Panc1 (cell line): ENCODE measurements around the gene TMCO4.
"Not testable (repeated sequence)": the region's sequence is repeated elsewhere in the genome, so short reads cannot be mapped to it uniquely, and the experiment has no call there.

Experiments used
- POLR2AphosphoS5 ChIP-seq: IDR thresholded peaks from 2 replicates; pipeline ENCODE4 v1.6.1; 2012; ENCODE audit warnings: mild to moderate bottlenecking, low read depth, low read length, moderate library complexity
- TCF7L2 ChIP-seq: IDR thresholded peaks from 2 replicates; pipeline ENCODE4 v1.6.1; 2011; ENCODE audit warnings: mild to moderate bottlenecking, low read depth, low read length, inconsistent platforms
- TF ChIP-seq, protein P1 (sequence below): fragments of 450-650 bp; IDR thresholded peaks from 2 replicates; pipeline ENCODE4 v1.5.1; 2017; ENCODE audit warnings: mild to moderate bottlenecking
- TF ChIP-seq, protein P2 (sequence below), 2 experiments: IDR thresholded peaks; 2 replicates each; pipeline ENCODE4 v1.6.1; 2011 to 2012; ENCODE audit warnings: low read depth in 2 of 2, control low read depth in 1 of 2, low read length in 1 of 2, mild to moderate bottlenecking in 1 of 2, moderate library complexity in 1 of 2; ENCODE audit not compliant: insufficient read depth in 1 of 2

DNA sequence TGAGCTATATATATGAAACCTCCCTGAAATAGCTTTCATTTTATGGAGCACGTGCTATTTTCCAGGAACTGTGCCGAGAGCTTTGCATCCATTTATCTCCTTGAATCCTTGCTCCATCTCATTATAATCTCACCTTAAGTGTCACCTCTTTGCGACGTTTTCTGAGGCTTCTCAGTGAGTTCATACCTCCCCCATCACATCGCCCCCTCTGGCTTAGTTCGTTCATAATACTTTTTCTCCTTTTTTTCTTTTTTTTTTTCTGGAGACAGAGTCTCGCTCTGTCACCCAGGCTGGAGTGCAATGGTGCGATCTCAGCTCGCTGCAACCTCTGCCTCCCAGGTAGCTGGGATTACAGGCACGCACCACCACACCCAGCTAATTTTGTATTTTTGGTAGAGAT is 160.5 kb downstream of the TMCO4 start:
- TF ChIP-seq, protein P1, sequence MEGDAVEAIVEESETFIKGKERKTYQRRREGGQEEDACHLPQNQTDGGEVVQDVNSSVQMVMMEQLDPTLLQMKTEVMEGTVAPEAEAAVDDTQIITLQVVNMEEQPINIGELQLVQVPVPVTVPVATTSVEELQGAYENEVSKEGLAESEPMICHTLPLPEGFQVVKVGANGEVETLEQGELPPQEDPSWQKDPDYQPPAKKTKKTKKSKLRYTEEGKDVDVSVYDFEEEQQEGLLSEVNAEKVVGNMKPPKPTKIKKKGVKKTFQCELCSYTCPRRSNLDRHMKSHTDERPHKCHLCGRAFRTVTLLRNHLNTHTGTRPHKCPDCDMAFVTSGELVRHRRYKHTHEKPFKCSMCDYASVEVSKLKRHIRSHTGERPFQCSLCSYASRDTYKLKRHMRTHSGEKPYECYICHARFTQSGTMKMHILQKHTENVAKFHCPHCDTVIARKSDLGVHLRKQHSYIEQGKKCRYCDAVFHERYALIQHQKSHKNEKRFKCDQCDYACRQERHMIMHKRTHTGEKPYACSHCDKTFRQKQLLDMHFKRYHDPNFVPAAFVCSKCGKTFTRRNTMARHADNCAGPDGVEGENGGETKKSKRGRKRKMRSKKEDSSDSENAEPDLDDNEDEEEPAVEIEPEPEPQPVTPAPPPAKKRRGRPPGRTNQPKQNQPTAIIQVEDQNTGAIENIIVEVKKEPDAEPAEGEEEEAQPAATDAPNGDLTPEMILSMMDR: not testable (repeated sequence)
- not testable (repeated sequence) for TF ChIP-seq TCF7L2, POLR2AphosphoS5
- TF ChIP-seq, protein P2, sequence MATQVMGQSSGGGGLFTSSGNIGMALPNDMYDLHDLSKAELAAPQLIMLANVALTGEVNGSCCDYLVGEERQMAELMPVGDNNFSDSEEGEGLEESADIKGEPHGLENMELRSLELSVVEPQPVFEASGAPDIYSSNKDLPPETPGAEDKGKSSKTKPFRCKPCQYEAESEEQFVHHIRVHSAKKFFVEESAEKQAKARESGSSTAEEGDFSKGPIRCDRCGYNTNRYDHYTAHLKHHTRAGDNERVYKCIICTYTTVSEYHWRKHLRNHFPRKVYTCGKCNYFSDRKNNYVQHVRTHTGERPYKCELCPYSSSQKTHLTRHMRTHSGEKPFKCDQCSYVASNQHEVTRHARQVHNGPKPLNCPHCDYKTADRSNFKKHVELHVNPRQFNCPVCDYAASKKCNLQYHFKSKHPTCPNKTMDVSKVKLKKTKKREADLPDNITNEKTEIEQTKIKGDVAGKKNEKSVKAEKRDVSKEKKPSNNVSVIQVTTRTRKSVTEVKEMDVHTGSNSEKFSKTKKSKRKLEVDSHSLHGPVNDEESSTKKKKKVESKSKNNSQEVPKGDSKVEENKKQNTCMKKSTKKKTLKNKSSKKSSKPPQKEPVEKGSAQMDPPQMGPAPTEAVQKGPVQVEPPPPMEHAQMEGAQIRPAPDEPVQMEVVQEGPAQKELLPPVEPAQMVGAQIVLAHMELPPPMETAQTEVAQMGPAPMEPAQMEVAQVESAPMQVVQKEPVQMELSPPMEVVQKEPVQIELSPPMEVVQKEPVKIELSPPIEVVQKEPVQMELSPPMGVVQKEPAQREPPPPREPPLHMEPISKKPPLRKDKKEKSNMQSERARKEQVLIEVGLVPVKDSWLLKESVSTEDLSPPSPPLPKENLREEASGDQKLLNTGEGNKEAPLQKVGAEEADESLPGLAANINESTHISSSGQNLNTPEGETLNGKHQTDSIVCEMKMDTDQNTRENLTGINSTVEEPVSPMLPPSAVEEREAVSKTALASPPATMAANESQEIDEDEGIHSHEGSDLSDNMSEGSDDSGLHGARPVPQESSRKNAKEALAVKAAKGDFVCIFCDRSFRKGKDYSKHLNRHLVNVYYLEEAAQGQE (IDR thresholded peaks at IDR 0.05; ENCODE audit: insufficient read depth in 1 of 2, low read depth in 2 of 2, low read length in 1 of 2): not testable (repeated sequence)
